Gastroesophageal sphincter (tissue), 4 donors: ENCODE measurements around the gene MRPL23. TPM values are rescaled to one million over a fixed set of nuclear protein-coding genes. Genes with fewer than 3 reads are reported as not detected.

Source experiments
- ATAC-seq: fragments of 150-250 bp; one replicate; pipeline ENCODE4 v1.9.1; 2016; ENCODE audit warnings: mild to moderate bottlenecking, moderate library complexity
- H3K27ac ChIP-seq, 4 donors: fragments of 200-600 bp; sonication (generic) in 3 of 4; 1 replicate in 3 of 4; 2 replicates in 1 of 4; pipeline ENCODE4 v1.5.1; 2016 to 2019
- H3K27me3 ChIP-seq: fragments of 200-600 bp; sonication (generic); one replicate; pipeline ENCODE4 v1.5.1; 2019
- H3K36me3 ChIP-seq, 2 donors: fragments of 200-600 bp; sonication (generic); one replicate each; pipeline ENCODE4 v1.5.1; 2019; ENCODE audit warnings: control low read depth in 1 of 2
- H3K4me1 ChIP-seq, 3 donors: fragments of 200-600 bp; sonication (generic); 1 replicate in 2 of 3; 2 replicates in 1 of 3; pipeline ENCODE4 v1.5.1; 2016 to 2019; ENCODE audit warnings: control low read depth in 2 of 3
- H3K4me3 ChIP-seq, 2 donors: fragments of 200-600 bp; sonication (generic); one replicate each; pipeline ENCODE4 v1.5.1; 2019; ENCODE audit warnings: mild to moderate bottlenecking in 1 of 2, moderate library complexity in 1 of 2
- H3K9me3 ChIP-seq, 3 donors: fragments of 200-600 bp; sonication (generic); one replicate each; pipeline ENCODE4 v1.5.1; 2017 to 2019; ENCODE audit warnings: control low read depth in 2 of 3
- EP300 ChIP-seq: sonication (generic); formaldehyde crosslinking; IDR thresholded peaks from one replicate; pipeline ENCODE4 v1.6.1; 2017; ENCODE audit warnings: antibody characterized with exemption, mild to moderate bottlenecking
- POLR2A ChIP-seq, 2 donors: fragments of 450-650 bp; IDR thresholded peaks; one replicate each; pipeline ENCODE4 v1.6.1; 2017; ENCODE audit warnings: antibody characterized with exemption in 2 of 2, mild to moderate bottlenecking in 2 of 2, moderate library complexity in 1 of 2
- POLR2AphosphoS5 ChIP-seq: sonication (generic); formaldehyde crosslinking; IDR thresholded peaks from one replicate; pipeline ENCODE4 v1.6.1; 2017; ENCODE audit warnings: antibody characterized with exemption
- WGBS, 2 donors: methylation state at CpG; one replicate each; pipeline ENCODE4 v1.1.5; 2018; ENCODE audit warnings: low coverage in 1 of 2; 5-methylcytosine and 5-hydroxymethylcytosine counted together
- small RNA-seq, 4 donors: library from RNA; depleted of rRNA; stranded (forward); fragments of <200 nt; gene quantifications; one replicate each; pipeline ENCODE3, GENCODE V24; 2016
- total RNA-seq, 4 donors: library from RNA; depleted of rRNA; stranded (reverse); fragments of >200 nt; gene quantifications; one replicate each; pipeline ENCODE4 v1.1.0, GENCODE V29; 2016
- TF ChIP-seq, protein P1 (sequence below), 4 experiments: fragments of 200-600 bp in 2 of 4; fragments of 450-650 bp in 2 of 4; sonication (generic) in 1 of 4; IDR thresholded peaks; one replicate each; pipeline ENCODE4 v1.5.1; 2017 to 2019; ENCODE audit warnings: antibody characterized with exemption in 4 of 4, mild to moderate bottlenecking in 2 of 4, moderate library complexity in 2 of 4

MRPL23 gene
- total RNA-seq, 4 donors from 2014 or later: 87.0 to 132 (median 106) TPM

DNA sequence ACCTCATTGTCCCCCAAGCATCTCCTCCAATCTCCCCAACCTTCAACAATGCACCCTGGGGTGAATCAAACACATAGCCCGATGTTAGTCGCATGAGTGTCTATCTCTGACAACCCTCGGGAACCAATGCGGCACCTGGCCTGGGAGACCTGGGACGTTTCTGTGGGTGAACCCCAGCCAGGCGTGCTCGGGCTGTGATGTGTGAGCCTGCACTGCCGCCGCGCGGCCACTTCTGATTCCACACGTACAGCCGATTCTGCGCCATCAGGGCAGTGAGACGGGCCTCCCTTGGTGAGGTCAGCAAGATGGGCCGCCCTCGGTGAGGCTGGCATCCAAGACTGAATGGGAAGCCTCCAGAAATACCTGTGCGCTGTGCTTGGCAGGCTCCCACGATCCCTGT, 55.7 kb downstream of the MRPL23 start:
- Histone ChIP-seq H3K9me3 (no peaks in the 10 kb centered on the region), H3K27me3 (no peaks in the 10 kb centered on the region), H3K36me3 (no peaks in the 10 kb centered on the region), H3K4me3 (no peak overlapping the region), H3K4me1 (no peaks in the 10 kb centered on the region), H3K27ac (no peak overlapping the region)
- no peak for TF ChIP-seq EP300
- TF ChIP-seq POLR2A (IDR thresholded peaks at IDR 0.05): no peak
- TF ChIP-seq POLR2AphosphoS5: no peak
- TF ChIP-seq, protein P1, sequence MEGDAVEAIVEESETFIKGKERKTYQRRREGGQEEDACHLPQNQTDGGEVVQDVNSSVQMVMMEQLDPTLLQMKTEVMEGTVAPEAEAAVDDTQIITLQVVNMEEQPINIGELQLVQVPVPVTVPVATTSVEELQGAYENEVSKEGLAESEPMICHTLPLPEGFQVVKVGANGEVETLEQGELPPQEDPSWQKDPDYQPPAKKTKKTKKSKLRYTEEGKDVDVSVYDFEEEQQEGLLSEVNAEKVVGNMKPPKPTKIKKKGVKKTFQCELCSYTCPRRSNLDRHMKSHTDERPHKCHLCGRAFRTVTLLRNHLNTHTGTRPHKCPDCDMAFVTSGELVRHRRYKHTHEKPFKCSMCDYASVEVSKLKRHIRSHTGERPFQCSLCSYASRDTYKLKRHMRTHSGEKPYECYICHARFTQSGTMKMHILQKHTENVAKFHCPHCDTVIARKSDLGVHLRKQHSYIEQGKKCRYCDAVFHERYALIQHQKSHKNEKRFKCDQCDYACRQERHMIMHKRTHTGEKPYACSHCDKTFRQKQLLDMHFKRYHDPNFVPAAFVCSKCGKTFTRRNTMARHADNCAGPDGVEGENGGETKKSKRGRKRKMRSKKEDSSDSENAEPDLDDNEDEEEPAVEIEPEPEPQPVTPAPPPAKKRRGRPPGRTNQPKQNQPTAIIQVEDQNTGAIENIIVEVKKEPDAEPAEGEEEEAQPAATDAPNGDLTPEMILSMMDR (IDR thresholded peaks at IDR 0.05): no peak
- WGBS, 2 donors: no CpG with 5 or more reads among the region's 19 CpGs
- no peak for ATAC-seq

DNA sequence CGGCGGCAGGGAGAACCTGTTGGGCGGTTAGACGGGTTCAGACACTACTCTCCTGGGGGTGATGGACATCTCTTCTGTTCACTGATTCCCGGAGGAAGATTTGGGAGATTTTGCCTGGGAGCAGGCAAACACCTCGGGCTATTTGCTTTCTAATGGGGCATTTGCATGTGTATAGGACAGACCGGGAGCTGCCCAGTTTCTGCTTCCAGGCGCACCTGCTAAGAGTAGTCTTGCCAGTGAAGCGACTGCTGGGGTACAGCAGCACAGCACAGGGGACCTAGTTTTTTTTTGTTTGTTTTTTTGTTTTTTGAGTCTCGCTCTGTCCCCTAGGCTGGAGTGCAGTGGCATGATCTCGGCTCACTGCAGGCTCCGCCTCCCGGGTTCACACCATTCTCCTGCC, 57.3 kb downstream of the MRPL23 start:
- no peaks in the 10 kb centered on the region for H3K36me3 ChIP-seq
- ATAC-seq: no peak
- TF ChIP-seq, protein P1 (IDR thresholded peaks at IDR 0.05): no peak
- TF ChIP-seq POLR2A (IDR thresholded peaks at IDR 0.05) (no peak), POLR2AphosphoS5 (no peak), EP300 (no peak)
- no peak overlapping the region for H3K27ac ChIP-seq
- no peaks in the 10 kb centered on the region for H3K9me3 ChIP-seq
- H3K27me3 ChIP-seq: no peaks in the 10 kb centered on the region
- no peak overlapping the region for H3K4me3 ChIP-seq
- no CpG with 5 or more reads among the region's 13 CpGs for WGBS, 2 donors
- no peaks in the 10 kb centered on the region for H3K4me1 ChIP-seq

Small RNA genes lying within 50 kb of the gene (small RNA-seq; reads per million reads assigned to genes)
- gene RF01972 (0 reads per million in 4 donors), gene RF01973 (0 reads per million in 4 donors)

Other genes starting within 250 kb of the MRPL23 start
- gene IFITM10, start 196.7 kb upstream of the MRPL23 start, total RNA-seq: under 1 TPM in 3 of 4 donors, not detected in 1; 0.13 to 0.85 (median 0.31) TPM
- gene CTSD, start 183.4 kb upstream of the MRPL23 start, total RNA-seq: 100 to 1,000 TPM; 182 to 290 (median 238) TPM
- gene SYT8, start 112.3 kb upstream of the MRPL23 start, total RNA-seq: 1 to 10 TPM in 1 of 4 donors, not detected in 3; 2.2 TPM
- 1 to 10 TPM in 1 of 4 donors, not detected in 3; 1.0 TPM for gene TNNI2, start 108.4 kb upstream of the MRPL23 start, total RNA-seq
- gene LSP1, start 94.2 kb upstream of the MRPL23 start, total RNA-seq: 100 to 1,000 TPM in 1 of 4 donors, 10 to 100 TPM in 3; 13.4 to 133 (median 47.7) TPM
- gene PRR33, start 55.4 kb upstream of the MRPL23 start, total RNA-seq: not detected
- 1 to 10 TPM; 1.7 to 4.3 (median 2.5) TPM for gene TNNT3, start 27.6 kb upstream of the MRPL23 start, total RNA-seq
- 100 to 1,000 TPM in 3 of 4 donors, 10 to 100 TPM in 1; 77.5 to 429 (median 399) TPM for gene H19, start 50.5 kb downstream of the MRPL23 start, total RNA-seq
- 10 to 100 TPM in 3 of 4 donors, 1 to 10 TPM in 1; 8.7 to 49.5 (median 28.7) TPM for gene IGF2, start 192.1 kb downstream of the MRPL23 start, total RNA-seq
- not detected for gene INS, start 213.9 kb downstream of the MRPL23 start, total RNA-seq
- gene TH, start 224.5 kb downstream of the MRPL23 start, total RNA-seq: under 1 TPM in 2 of 4 donors, not detected in 2; 0.27 TPM